ENCODE data around the gene CHCHD3.

- TF ChIP-seq, protein P1, sequence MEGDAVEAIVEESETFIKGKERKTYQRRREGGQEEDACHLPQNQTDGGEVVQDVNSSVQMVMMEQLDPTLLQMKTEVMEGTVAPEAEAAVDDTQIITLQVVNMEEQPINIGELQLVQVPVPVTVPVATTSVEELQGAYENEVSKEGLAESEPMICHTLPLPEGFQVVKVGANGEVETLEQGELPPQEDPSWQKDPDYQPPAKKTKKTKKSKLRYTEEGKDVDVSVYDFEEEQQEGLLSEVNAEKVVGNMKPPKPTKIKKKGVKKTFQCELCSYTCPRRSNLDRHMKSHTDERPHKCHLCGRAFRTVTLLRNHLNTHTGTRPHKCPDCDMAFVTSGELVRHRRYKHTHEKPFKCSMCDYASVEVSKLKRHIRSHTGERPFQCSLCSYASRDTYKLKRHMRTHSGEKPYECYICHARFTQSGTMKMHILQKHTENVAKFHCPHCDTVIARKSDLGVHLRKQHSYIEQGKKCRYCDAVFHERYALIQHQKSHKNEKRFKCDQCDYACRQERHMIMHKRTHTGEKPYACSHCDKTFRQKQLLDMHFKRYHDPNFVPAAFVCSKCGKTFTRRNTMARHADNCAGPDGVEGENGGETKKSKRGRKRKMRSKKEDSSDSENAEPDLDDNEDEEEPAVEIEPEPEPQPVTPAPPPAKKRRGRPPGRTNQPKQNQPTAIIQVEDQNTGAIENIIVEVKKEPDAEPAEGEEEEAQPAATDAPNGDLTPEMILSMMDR (IDR thresholded peaks at IDR 0.05), result no peak
- TF ChIP-seq POLR2AphosphoS5 (IDR thresholded peaks at IDR 0.05) (no peak), POLR2A (IDR thresholded peaks at IDR 0.05) (no peak), EP300 (IDR thresholded peaks at IDR 0.05) (no peak)
Measured at GRCh38 chr7:132877573-132877972, 204.3 kb downstream of the CHCHD3 start.
